Pancreas (tissue), 10 donors: ENCODE data around the gene PEX16. TPM values are rescaled to one million over a fixed set of nuclear protein-coding genes. Genes with fewer than 3 reads are reported as not detected.

Experiments
- ATAC-seq, 4 donors: fragments of 200-7000 bp; cut with Tn5 transposase; one replicate each; pipeline versions ENCODE4 v1.8.0 to v1.9.1; 2020; ENCODE audit warnings: mild to moderate bottlenecking in 4 of 4, moderate library complexity in 4 of 4
- DNase-seq, 6 donors: peaks; one replicate each; pipeline ENCODE4 v3.0.0-alpha.2; 2020
- FAIRE-seq: peaks from 2 replicates; lab custom pipeline; 2012; peaks lifted over from hg19 to GRCh38; lab: Jason Lieb, UNC
- H3K27ac ChIP-seq, 4 donors: fragments of 200-600 bp; sonication (generic); 1 replicate in 3 of 4; 2 replicates in 1 of 4; pipeline versions ENCODE4 v1.5.0 to v1.8.0; 2020
- H3K27me3 ChIP-seq, 4 donors: fragments of 200-600 bp; one replicate each; pipeline ENCODE4 v1.8.0; 2021
- H3K36me3 ChIP-seq, 3 donors: fragments of 200-600 bp; sonication (generic) in 1 of 3; one replicate each; pipeline versions ENCODE4 v1.5.0 to v1.8.0; 2020 to 2021
- H3K4me1 ChIP-seq, 3 donors: fragments of 200-600 bp; one replicate each; pipeline ENCODE4 v1.8.0; 2021
- H3K4me3 ChIP-seq, 4 donors: fragments of 200-600 bp; sonication (generic) in 2 of 4; one replicate each; pipeline versions ENCODE4 v1.5.0 to v1.8.0; 2020 to 2021
- H3K9me3 ChIP-seq, 4 donors: fragments of 200-600 bp; one replicate each; pipeline ENCODE4 v1.8.0; 2021
- CTCF ChIP-seq, 4 donors: fragments of 200-600 bp; sonication (generic) in 3 of 4; IDR thresholded peaks; one replicate each; pipeline versions ENCODE4 v1.5.0 to v1.8.0; 2021; ENCODE audit warnings: antibody characterized with exemption in 4 of 4
- WGBS, 2 donors: extraction: QIAGEN DNeasy Blood & Tissue Kit; methylation state at CpG; one replicate each; pipeline ENCODE4 v1.1.7; 2013; 5-methylcytosine and 5-hydroxymethylcytosine counted together
- intact Hi-C, 3 donors: fragments of 100-400 bp; cut with DNase I; formaldehyde crosslinking; loops; one replicate each; pipeline versions ENCODE4 v1.11.1 to v1.14.2; 2022
- polyA plus RNA-seq, 2 donors: library from polyadenylated mRNA; stranded (reverse); fragments of 200-250 nt; gene quantifications; one replicate each; pipeline ENCODE4 v1.2.3, GENCODE V29; 2013
- total RNA-seq, 6 donors: library from RNA; stranded (reverse); fragmentation: NEBNext Ultra II Directional in 4 of 6; extraction: Animal tissue kit (Norgen Biotek cat#: 25700) in 4 of 6; gene quantifications; one replicate each; pipeline versions ENCODE4 v1.2.1 to v1.2.4, GENCODE V29; 2021 to 2023
- donor health status: healthy with polysubstance abuse.
- donor health status: DM: no; HTN: no; CAD: no; lungs with moderate emphysema.
- donor health status: DM: no; HTN: no; CAD: no.
- donor health status: control.
- donor health status: control.
- donor health status: Bipolar disorder and iron deficiency.
- donor health status: DM: yes; HTN: yes; CAD: no.
- donor health status: DM: no; HTN: no; CAD: no.
- donor health status: DM: no; HTN: no; CAD: no.
- donor health status: DM: yes; HTN: yes; CAD: no.

PEX16 gene
- total and polyA plus RNA-seq, 8 donors, result 18.6 to 44.3 (median 25.7) TPM

- 31 to 33% methylated on average over 43 of the region's 43 CpGs for WGBS, 2 donors
- intact Hi-C loops, result no loop called here
- Histone ChIP-seq H3K4me1 (no peaks in the 10 kb centered on the region), H3K4me3 (peak overlapping the region; percentile 29 to 63 (median 39)), H3K9me3 (no peaks in the 10 kb centered on the region), H3K27ac (no peak overlapping the region), H3K36me3 (peaks cover 0 to 5% (median 3%) of the 10 kb centered on the region in 3 donors), H3K27me3 (no peaks in the 10 kb centered on the region)
- FAIRE-seq (no peak), ATAC-seq (peak in 2 of 4 donors; percentile 11 to 15), DNase-seq (peak in 2 of 6 donors; percentile 49 to 80)
- no peak for TF ChIP-seq CTCF (IDR thresholded peaks at IDR 0.05)
Measured at GRCh38 chr11:45885921-45886721, 31.6 kb downstream of the PEX16 start.

DNA sequence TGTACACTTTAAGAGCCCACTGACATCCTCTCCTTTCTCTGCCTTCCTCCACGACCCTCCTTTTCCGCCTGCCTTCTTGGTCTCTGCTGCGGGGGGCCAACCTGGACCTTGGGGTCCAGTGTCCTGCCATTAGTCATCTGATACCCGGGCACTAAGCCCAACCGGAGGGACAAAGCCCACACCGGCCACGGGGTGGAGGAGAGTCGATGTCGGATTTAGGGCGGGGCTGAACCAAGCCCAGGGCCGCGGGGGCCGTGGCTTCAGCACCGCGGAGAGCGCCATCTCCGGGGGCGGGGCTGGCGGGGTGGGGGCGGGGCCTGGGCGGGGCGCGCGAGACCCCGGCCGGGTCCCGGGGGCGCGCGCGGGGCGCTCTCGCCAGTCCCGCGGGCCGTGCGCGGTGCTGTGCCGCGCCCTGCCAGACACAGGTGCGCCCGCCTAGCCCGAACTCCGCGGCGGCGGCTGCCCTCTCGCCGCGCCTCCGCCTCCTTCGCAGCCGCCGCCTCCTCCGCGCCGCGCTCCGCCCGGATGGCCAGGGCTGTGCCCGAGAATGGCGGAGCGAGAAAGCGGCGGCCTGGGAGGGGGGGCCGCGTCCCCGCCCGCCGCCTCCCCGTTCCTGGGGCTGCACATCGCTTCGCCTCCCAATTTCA is 32.3 kb downstream of the PEX16 start, which contains the start of gene MAPK8IP1:
TSS of gene MAPK8IP1 (plus strand) at position 378 of the 647 bp plus-strand sequence. CDS start at position 548, 170 bp downstream.
- intact Hi-C loops, result no loop called here
- Histone ChIP-seq H3K36me3 (peaks cover 0 to 13% (median 9%) of the 10 kb centered on the region in 3 donors), H3K9me3 (no peaks in the 10 kb centered on the region), H3K4me3 (peak within 1 kb of the TSS; percentile 29 to 63 (median 39)), H3K4me1 (no peaks in the 10 kb centered on the region), H3K27me3 (no peaks in the 10 kb centered on the region), H3K27ac (no peak within 1 kb of the TSS)
- FAIRE-seq, result no peak
- peak; percentile 54 to 87 (median 78) for DNase-seq
- WGBS, 2 donors, result 2% methylated on average over 27 to 73 of the region's 73 CpGs
- no peak for TF ChIP-seq CTCF (IDR thresholded peaks at IDR 0.05)
- ATAC-seq, result peak; percentile 80 to 92 (median 88)

DNA sequence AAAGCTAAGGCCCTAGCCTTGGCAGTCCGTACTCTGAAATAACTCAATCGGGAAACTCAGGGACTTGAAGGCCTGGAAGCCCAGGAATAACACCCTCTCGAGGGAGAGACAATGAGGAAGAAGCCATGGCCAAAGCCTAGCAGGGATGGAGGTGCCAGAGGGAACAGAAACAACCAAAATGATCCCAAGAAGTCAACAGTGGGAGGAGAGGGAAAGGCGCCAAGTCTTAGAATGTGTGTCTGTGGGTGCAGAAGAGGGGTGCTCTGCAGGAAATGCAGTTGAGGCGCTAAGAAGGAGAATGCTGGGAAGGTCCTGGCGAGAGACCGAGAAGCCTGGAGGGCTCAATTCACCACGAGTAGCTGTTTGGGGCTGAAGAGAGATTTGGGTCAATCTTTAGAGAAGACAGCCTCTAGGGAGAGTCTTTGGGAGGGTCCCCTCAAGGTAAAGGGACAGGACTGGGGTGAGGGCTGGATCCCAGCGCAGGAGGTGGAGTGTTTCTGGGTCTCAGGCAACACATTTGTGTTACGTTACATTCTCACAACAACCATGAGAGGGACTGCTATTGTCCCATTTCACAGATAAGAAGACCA is 33.0 kb downstream of the PEX16 start:
- FAIRE-seq (no peak), DNase-seq (peak in 1 of 6 donors; percentile 34), ATAC-seq (peak in 1 of 4 donors; percentile 3)
- Histone ChIP-seq H3K36me3 (peaks cover 0 to 14% (median 9%) of the 10 kb centered on the region in 3 donors), H3K4me3 (peak overlapping the region in 2 of 4 donors; percentile 45 to 63), H3K9me3 (no peaks in the 10 kb centered on the region), H3K4me1 (no peaks in the 10 kb centered on the region), H3K27ac (no peak overlapping the region), H3K27me3 (no peaks in the 10 kb centered on the region)
- intact Hi-C loops, result no loop called here
- WGBS, 2 donors, result 88 to 91% methylated on average over 10 of the region's 10 CpGs
- no peak for TF ChIP-seq CTCF (IDR thresholded peaks at IDR 0.05)

DNA sequence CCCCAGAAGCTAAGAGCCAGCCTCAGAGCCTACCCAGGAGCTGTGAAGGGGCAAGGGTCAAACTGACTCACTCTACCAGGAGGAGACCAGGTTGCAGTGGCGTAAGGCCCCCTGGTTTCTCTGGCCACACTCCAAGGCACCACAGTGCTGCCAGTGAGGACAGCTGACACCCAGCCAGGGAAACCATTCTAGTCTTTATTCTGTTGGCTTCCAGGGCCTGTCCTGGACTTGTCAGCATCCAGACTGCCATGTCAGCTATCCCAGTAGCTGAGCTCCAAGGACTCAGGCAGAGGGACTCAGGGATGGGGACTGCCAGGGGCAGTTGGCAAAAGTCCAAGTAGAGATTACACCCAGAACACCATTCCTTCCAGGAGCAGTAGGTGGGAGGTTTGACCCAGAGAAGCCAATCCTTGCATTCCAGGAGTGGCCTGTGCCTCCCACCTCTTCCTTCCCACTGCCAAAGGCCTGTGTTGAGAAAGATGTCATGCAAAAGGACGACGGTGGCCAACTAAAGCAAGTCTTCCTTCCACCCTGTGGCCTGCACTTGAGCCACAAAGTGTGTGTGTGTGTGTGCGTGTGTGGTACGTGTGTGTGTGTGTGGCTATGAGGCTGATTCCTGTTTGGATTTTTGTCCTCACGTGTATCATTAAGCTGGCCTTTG is 35.8 kb downstream of the PEX16 start:
- TF ChIP-seq CTCF (IDR thresholded peaks at IDR 0.05), result no peak
- DNase-seq, result peak in 1 of 6 donors; percentile 36
- intact Hi-C loops, result no loop called here
- no peak for ATAC-seq
- Histone ChIP-seq H3K9me3 (no peaks in the 10 kb centered on the region), H3K36me3 (peaks cover 0 to 15% (median 14%) of the 10 kb centered on the region in 3 donors), H3K27ac (no peak overlapping the region), H3K27me3 (no peaks in the 10 kb centered on the region), H3K4me3 (no peak overlapping the region), H3K4me1 (no peaks in the 10 kb centered on the region)
- WGBS, 2 donors, result 86% methylated on average over 6 of the region's 6 CpGs
- no peak for FAIRE-seq
